ENCODE results near the gene PDE4D. TPM values are rescaled to one million over a fixed set of nuclear protein-coding genes. Genes with fewer than 3 reads are reported as not detected.

The PDE4D gene
- total RNA-seq, 1 donor from 2014 or later: 6.8 TPM

GRCh38 chr5:59094864-59095263 is 798.7 kb downstream of the PDE4D start:
- DNase-seq (ENCODE audit: low read depth): no peak
- FAIRE-seq: no peak
- H3K36me3 ChIP-seq (ENCODE audit: control insufficient read depth, insufficient read depth, low read length): no peaks in the 10 kb centered on the region

GRCh38 chr5:59093329-59093728 is 800.2 kb downstream of the PDE4D start:
- FAIRE-seq: no peak
- no peak overlapping the region for H3K4me3 ChIP-seq (ENCODE audit: low read depth, low read length)

More at GRCh38 chr5:59094864-59095263, 798.7 kb downstream of the PDE4D start:
- H3K27me3 ChIP-seq (ENCODE audit: control insufficient read depth, insufficient read depth, low read length): no peaks in the 10 kb centered on the region
- TF ChIP-seq CTCF (IDR thresholded peaks at IDR 0.05; ENCODE audit: insufficient read depth, low read length, severe bottlenecking): no peak
- H3K4me3 ChIP-seq (ENCODE audit: low read depth, low read length): no peak overlapping the region

GRCh38 chr5:59092758-59093157 is 800.8 kb downstream of the PDE4D start:
- no peak for TF ChIP-seq CTCF (IDR thresholded peaks at IDR 0.05; ENCODE audit: insufficient read depth, low read length, severe bottlenecking)
- Histone ChIP-seq H3K4me3 (ENCODE audit: low read depth, low read length) (no peak overlapping the region), H3K27me3 (ENCODE audit: control insufficient read depth, insufficient read depth, low read length) (no peaks in the 10 kb centered on the region), H3K36me3 (ENCODE audit: control insufficient read depth, insufficient read depth, low read length) (no peaks in the 10 kb centered on the region)
- DNase-seq (ENCODE audit: low read depth) (no peak), FAIRE-seq (no peak)

More at GRCh38 chr5:59093329-59093728, 800.2 kb downstream of the PDE4D start:
- no peak for DNase-seq (ENCODE audit: low read depth)
- Histone ChIP-seq H3K36me3 (ENCODE audit: control insufficient read depth, insufficient read depth, low read length) (no peaks in the 10 kb centered on the region), H3K27me3 (ENCODE audit: control insufficient read depth, insufficient read depth, low read length) (no peaks in the 10 kb centered on the region)
- no peak for TF ChIP-seq CTCF (IDR thresholded peaks at IDR 0.05; ENCODE audit: insufficient read depth, low read length, severe bottlenecking)

- FAIRE-seq: no peak
- H3K36me3 ChIP-seq (ENCODE audit: control insufficient read depth, insufficient read depth, low read length): no peaks in the 10 kb centered on the region
- H3K4me3 ChIP-seq (ENCODE audit: low read depth, low read length): no peak overlapping the region
- H3K27me3 ChIP-seq (ENCODE audit: control insufficient read depth, insufficient read depth, low read length): no peaks in the 10 kb centered on the region
- no peak for DNase-seq (ENCODE audit: low read depth)
- no peak for TF ChIP-seq CTCF (IDR thresholded peaks at IDR 0.05; ENCODE audit: insufficient read depth, low read length, severe bottlenecking)
Observed at GRCh38 chr5:59091965-59092364, 801.6 kb downstream of the PDE4D start.

GRCh38 chr5:59090323-59090722 is 803.2 kb downstream of the PDE4D start:
- Histone ChIP-seq H3K4me3 (ENCODE audit: low read depth, low read length) (no peak overlapping the region), H3K27me3 (ENCODE audit: control insufficient read depth, insufficient read depth, low read length) (no peaks in the 10 kb centered on the region), H3K36me3 (ENCODE audit: control insufficient read depth, insufficient read depth, low read length) (no peaks in the 10 kb centered on the region)
- DNase-seq (ENCODE audit: low read depth) (no peak), FAIRE-seq (no peak)
- no peak for TF ChIP-seq CTCF (IDR thresholded peaks at IDR 0.05; ENCODE audit: insufficient read depth, low read length, severe bottlenecking)

GRCh38 chr5:59089767-59090166 is 803.8 kb downstream of the PDE4D start:
- Histone ChIP-seq H3K4me3 (ENCODE audit: low read depth, low read length) (no peak overlapping the region), H3K27me3 (ENCODE audit: control insufficient read depth, insufficient read depth, low read length) (no peaks in the 10 kb centered on the region), H3K36me3 (ENCODE audit: control insufficient read depth, insufficient read depth, low read length) (no peaks in the 10 kb centered on the region)
- DNase-seq (ENCODE audit: low read depth): no peak
- no peak for FAIRE-seq
- TF ChIP-seq CTCF (IDR thresholded peaks at IDR 0.05; ENCODE audit: insufficient read depth, low read length, severe bottlenecking): no peak

All from bronchial epithelial cell (primary cell).